Measurements from ENCODE around the gene ZNF354B.
"Not testable (repeated sequence)": the region's sequence is repeated elsewhere in the genome, so short reads cannot be mapped to it uniquely, and the experiment has no call there.

The ZNF354B gene

DNA sequence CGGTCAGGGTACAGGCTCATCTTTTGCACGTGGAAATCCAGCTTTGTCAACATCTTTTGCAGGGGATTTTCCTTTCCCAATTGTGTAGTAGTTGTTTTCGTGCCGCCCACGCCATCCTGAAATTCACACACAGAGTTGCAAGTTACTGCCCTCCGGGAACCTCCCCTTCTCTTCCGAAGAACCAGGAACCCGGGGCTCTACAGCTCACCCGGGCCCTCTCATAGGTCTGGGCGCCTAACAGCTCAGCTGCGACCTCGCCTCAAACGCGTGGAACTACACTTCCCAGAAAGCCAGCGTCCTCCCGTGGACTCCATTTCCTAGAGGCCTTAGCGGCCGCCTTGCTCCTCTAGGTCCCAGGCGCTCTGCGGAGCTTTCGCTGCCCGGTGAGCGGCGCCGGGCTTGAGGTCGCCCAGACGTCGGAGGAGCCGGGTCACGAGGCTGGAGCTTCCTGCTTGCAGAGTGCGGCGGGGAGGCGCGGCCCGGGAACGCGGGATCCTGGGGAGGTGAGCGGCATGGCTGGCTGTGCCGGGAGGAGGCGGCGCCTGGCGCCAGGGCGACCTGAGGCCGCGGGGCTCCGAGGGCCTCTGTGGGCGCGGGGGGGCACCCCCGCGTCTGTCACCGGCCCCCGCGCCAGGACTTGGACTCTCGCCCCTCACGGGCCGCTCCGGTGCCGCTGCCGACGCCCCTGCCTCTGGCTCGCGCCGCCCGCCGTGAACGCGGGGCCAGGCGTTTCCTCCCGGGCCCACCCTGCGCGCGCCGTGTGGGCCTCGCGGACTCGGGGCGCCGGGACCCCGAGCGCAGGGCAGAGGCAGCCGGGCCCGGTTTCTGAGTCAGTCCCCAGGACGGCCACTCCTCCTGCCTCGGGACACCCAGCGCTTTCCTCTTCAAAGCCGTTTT lies at the start of gene ZNF354B:
TSS of gene ZNF354B (plus strand) at position 329 of the 897 bp plus-strand sequence. CDS start 1,095 bp downstream, outside the sequence.
- DNase-seq = peak; percentile 88

GRCh38 chr5:178817506-178817905 lies 42.2 kb upstream of the ZNF354B start:
- DNase-seq = no peak

GRCh38 chr5:178818094-178818493 lies 41.7 kb upstream of the ZNF354B start:
- DNase-seq = no peak

DNA sequence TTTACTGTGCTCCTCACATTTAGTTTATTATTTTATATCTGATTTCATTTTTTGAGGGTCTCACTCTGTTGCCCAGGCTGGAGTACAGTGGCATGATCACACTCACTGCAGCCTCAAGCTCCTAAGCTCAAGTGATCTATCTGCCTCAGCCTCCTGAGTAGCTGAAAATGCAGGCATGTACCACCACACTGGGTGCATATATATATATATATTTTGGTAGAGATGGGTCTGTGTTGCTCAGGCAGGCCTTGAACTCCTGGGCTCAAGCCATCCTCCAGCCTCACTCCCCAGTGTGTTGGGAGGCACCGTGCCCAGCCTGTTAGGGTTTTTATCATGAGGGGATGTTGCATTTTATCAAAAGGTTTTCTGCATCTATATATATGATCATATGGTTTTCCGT lies 39.8 kb upstream of the ZNF354B start:
- DNase-seq = no peak

DNA sequence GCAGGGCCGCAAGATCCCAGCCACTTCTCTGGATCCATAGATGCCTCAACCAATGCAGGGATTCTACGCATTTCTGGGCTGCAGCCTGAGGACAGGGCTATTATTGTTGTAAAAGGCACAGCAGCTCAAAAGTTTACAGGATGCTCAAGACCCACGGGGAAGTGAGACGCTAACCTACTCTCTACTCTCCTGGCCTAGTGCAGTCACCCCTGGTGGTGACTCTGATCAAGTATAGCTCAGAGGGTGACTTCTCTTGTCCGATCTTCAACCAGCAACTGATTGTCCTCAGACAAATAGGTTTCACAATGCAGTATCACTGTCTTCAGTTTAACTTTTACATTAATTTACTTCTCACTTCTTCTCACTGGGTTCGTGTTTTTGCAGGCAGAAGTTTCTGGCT lies 34.3 kb upstream of the ZNF354B start:
- DNase-seq = no peak

DNA sequence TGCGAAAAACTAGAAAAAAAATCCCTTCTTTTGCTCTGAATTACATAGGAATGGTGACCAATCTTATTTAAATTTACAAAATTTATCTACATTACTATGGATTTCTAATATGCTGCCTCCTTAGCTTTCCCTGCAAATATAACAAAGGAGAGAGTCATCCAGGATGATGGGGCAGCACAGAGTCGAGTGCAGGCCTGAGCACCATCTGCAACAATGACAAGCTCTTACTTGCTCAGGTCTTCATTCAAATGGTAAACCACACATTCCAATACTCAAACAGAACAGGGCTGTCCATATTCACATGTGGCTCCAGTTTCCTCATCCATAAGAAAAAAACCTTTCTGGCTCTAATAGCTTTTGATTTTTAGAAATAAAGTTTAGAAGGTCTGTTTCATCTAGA lies 33.5 kb upstream of the ZNF354B start:
- DNase-seq = no peak

GRCh38 chr5:178827636-178828035 lies 32.1 kb upstream of the ZNF354B start:
- DNase-seq = no peak

DNA sequence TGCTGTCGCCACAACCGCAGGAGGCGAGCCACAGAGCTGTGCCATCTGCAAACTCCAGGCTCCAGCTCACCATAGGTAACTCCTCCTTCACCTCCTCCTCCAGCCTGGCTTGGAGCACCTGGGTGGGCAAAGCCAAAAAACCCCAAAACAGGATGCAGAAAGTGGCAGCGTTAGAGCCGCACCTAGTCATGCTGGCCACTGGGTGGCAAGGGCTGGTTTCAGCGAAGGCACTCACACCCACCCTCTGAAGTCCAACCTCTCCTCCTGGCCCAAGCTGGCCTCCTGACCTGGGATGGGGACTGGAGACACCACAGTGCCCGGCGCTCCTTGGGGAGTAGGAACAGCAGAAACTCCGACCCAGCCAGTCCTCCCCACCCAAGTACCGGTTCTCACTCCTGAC lies 28.7 kb upstream of the ZNF354B start:
- DNase-seq = no peak

- no peak for DNase-seq
Measured at GRCh38 chr5:178832618-178833201, 27.0 kb upstream of the ZNF354B start.

- DNase-seq = no peak
Measured at GRCh38 chr5:178836628-178837027, 23.1 kb upstream of the ZNF354B start.

- DNase-seq = peak; percentile 9
Measured at GRCh38 chr5:178838695-178839318, 20.9 kb upstream of the ZNF354B start.

- no peak for DNase-seq
Measured at GRCh38 chr5:178839319-178839704, 20.4 kb upstream of the ZNF354B start.

GRCh38 chr5:178840399-178840798 lies 19.4 kb upstream of the ZNF354B start:
- not testable (repeated sequence) for DNase-seq

GRCh38 chr5:178849316-178849715 lies 10.4 kb upstream of the ZNF354B start:
- DNase-seq = no peak

DNA sequence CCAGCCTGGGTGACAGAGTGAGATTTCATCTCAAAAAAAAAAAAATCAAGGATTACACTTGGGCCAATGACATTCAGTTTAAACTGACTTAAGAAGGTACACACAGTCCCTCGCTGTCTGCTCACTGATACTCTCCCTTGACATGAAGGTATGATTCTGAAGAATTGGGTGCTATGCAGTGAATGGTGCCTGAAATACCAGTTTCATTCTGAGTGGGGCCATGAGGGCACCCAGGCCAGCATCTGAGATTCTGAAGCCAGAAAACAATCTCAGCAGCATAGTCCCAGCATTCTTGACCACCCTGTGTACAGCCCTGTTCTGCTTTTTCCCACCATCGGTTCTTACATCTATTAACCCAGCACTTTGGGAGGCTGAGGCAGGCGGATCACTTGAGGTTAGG lies 7.8 kb upstream of the ZNF354B start:
- no peak for DNase-seq

DNA sequence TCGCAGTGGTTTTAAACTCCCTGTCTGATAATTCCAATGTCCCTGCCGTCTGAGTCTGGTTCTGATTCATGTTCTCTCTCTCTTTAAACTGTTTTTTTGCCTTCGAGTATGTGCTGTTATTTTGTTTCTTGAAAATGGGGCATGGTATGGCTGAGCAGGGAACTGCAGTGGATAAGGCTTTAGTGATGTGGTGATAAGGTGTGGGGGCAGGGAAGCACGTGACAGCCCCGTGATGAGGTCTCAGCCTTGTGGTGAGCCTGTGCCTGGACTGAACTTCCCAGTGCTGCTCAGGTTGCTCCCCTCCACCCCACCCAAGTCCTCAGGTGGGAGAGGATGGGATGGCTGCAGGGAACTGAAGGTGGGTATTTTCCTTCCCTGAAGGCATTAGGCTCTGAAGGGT lies 5.5 kb upstream of the ZNF354B start:
- no peak for DNase-seq

- not testable (repeated sequence) for DNase-seq
Measured at GRCh38 chr5:178860615-178861014, 862 bp downstream of the ZNF354B start.

DNA sequence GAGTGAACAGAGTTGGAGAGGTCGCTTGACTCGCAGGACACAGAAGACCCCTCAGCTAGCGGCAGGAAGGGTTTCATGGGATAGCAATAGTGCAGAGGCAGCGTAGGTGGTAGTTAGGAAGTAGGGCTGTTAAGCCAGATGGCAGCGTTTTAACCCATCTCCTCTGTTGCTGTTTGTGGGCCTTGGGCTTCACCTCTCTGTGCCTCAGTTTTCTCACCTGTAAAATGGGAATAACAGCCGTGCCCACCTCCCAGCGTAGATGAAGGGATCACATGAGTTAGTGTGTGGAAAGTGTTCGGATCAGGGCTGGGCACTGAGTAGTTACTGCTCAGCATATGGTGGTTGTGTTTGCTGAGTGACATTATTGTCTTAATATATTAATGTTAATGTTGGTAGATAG lies 1.9 kb downstream of the ZNF354B start:
- DNase-seq = no peak

GRCh38 chr5:178866946-178867345 lies 7.2 kb downstream of the ZNF354B start:
- DNase-seq = no peak

DNA sequence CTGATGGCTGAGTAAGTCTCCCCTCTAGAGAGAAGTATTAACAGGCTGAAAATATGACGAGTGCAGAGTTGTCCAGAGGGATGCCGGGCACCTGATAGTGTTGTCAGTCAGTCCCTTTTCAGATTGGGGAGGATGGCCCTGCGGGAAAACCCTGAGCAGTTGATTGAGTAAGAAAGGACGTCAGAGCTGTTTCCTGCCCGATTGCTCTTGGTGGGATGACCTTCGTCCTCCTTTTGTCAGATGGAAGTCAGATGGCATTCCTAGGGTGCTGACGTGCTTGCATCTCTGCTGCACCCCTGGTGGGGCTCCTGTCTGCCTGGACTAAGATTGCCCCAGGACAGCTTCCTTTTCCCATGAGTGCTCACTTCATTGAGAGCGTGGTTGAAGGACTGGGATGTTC lies 9.8 kb downstream of the ZNF354B start:
- DNase-seq = no peak

DNA sequence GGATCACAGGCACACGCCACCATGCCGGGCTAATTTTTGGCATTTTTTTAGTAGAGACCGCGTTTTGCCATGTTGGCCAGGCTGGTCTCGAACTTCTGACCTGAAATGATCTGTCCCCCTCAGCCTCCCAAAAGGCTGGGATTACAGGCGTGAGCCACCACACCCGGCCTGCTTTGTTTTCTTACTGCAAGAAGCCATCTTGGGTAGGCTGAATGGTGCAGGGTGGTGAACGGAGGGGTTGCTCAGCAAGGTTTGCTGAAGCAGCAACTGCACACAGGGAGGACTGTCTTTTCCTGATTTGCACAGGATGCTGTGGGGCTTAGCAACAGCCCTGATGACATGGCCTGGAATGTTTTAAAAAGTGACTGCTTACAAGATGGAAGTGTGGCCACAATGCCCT lies 10.7 kb downstream of the ZNF354B start:
- DNase-seq = no peak

DNA sequence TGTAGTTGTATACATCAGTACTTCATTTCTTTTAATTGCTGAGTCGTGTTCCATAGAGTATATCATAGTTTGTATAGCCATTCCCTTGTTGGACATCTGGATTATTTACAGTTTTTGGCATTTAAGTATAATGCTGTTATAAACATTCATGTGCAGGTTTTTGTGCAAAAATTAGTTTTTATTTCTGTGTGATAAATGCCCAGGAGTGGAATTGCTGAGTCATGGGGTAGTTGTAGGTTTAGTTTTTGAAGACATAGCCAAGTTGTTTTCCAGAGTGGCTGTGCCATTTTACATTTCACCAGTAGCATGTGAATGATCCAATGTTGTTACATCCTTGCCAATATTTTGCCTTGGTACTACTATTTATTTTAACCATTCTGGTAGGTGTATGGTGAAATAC lies 12.5 kb downstream of the ZNF354B start:
- no peak for DNase-seq

GRCh38 chr5:178883115-178883694 lies 23.5 kb downstream of the ZNF354B start:
- not testable (repeated sequence) for DNase-seq
